Brain microvascular endothelial cell (primary cell): ENCODE measurements around the gene IKZF3.

Experiments used
- DNase-seq: peaks from one replicate; pipeline ENCODE4 v3.0.0-alpha.2; 2020
- H3K27ac ChIP-seq: fragments of 250-450 bp; sonication (Bioruptor Pico); 2 replicates; pipeline ENCODE4 v1.5.1; 2020; ENCODE audit warnings: mild to moderate bottlenecking, moderate library complexity
- H3K27me3 ChIP-seq: fragments of 250-450 bp; sonication (Bioruptor Pico); replicated peaks from 2 replicates; pipeline ENCODE4 v1.5.1; 2020; ENCODE audit warnings: mild to moderate bottlenecking
- H3K36me3 ChIP-seq: fragments of 250-450 bp; sonication (Bioruptor Pico); replicated peaks from 2 replicates; pipeline ENCODE4 v1.5.1; 2020; ENCODE audit warnings: mild to moderate bottlenecking
- H3K4me3 ChIP-seq: 2 replicates; pipeline ENCODE4 v1.5.1; 2011; ENCODE audit warnings: low read depth, mild to moderate bottlenecking, control low read depth, low read length, moderate library complexity
- in situ Hi-C: cut with HindIII; loops from 2 replicates; pipeline ENCODE4 v1.10.0; 2017; ENCODE audit warnings: low sequenced_read_pairs, low pct_ligation_motif_present
- TF ChIP-seq, protein P1 (sequence below): IDR thresholded peaks from 2 replicates; pipeline ENCODE4 v1.5.1; 2011; ENCODE audit warnings: low read depth, mild to moderate bottlenecking, moderate library complexity, low read length, control low read depth, inconsistent platforms; ENCODE audit errors: missing control alignments

The IKZF3 gene

DNA sequence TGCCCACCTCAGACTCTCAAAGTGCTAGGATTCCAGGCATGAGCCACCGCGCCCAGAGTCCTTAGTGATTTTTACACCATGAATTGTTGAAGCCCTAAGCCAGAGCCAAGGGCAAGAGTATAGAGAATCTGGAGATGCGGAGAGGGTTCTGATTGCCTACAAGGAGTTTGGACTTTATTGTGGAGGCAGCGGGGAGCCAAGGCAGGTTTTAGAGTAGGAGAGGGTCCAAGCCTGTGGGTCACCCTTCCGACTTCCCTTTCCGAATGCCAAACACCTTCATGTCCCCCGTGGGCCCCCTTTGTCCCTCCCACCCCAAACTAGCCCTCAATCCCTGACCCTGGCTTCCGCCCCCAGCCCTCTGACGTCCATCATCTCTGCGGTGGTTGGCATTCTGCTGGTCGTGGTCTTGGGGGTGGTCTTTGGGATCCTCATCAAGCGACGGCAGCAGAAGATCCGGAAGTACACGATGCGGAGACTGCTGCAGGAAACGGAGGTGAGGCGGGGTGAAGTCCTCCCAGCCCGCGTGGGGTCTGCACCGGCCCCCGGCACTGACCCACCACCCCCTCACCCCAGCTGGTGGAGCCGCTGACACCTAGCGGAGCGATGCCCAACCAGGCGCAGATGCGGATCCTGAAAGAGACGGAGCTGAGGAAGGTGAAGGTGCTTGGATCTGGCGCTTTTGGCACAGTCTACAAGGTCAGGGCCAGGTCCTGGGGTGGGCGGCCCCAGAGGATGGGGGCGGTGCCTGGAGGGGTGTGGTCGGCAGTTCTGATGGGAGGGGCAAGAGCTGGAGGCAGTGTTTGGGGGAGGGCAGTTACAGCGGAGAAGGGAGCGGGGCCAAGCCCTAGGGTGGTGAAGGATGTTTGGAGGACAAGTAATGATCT is 140.9 kb downstream of the IKZF3 start:
- DNase-seq = no peak
- H3K4me3 ChIP-seq = no peak overlapping the region
- peaks cover 13% of the 10 kb centered on the region for H3K36me3 ChIP-seq
- no peak overlapping the region for H3K27ac ChIP-seq
- H3K27me3 ChIP-seq = no peaks in the 10 kb centered on the region
- TF ChIP-seq, protein P1, sequence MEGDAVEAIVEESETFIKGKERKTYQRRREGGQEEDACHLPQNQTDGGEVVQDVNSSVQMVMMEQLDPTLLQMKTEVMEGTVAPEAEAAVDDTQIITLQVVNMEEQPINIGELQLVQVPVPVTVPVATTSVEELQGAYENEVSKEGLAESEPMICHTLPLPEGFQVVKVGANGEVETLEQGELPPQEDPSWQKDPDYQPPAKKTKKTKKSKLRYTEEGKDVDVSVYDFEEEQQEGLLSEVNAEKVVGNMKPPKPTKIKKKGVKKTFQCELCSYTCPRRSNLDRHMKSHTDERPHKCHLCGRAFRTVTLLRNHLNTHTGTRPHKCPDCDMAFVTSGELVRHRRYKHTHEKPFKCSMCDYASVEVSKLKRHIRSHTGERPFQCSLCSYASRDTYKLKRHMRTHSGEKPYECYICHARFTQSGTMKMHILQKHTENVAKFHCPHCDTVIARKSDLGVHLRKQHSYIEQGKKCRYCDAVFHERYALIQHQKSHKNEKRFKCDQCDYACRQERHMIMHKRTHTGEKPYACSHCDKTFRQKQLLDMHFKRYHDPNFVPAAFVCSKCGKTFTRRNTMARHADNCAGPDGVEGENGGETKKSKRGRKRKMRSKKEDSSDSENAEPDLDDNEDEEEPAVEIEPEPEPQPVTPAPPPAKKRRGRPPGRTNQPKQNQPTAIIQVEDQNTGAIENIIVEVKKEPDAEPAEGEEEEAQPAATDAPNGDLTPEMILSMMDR = no peak
- in situ Hi-C loops = no loop called here

DNA sequence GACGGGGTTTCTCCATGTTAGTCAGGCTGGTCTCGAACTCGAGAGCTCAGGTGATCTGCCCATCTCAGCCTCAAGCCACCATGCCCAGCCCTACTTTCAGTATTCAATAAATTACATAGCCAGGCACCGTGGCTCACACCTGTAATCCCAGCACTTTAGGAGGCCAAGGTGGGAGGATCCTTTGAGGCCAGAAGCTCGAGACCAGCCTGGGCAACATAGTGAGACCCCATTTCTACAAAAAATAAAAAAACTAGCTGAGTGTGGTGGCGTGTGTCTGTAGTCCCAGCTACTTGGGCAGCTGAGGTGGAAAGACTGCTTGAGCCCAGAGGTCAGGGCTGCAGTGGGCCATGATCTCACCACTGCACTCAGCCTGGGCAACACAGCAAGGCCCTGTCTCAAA is 142.0 kb downstream of the IKZF3 start:
- DNase-seq = no peak
- TF ChIP-seq, protein P1 = no peak
- H3K27ac ChIP-seq = no peak overlapping the region
- in situ Hi-C loops = no loop called here
- H3K27me3 ChIP-seq = no peaks in the 10 kb centered on the region
- H3K36me3 ChIP-seq = peaks cover 10% of the 10 kb centered on the region
- H3K4me3 ChIP-seq = no peak overlapping the region

DNA sequence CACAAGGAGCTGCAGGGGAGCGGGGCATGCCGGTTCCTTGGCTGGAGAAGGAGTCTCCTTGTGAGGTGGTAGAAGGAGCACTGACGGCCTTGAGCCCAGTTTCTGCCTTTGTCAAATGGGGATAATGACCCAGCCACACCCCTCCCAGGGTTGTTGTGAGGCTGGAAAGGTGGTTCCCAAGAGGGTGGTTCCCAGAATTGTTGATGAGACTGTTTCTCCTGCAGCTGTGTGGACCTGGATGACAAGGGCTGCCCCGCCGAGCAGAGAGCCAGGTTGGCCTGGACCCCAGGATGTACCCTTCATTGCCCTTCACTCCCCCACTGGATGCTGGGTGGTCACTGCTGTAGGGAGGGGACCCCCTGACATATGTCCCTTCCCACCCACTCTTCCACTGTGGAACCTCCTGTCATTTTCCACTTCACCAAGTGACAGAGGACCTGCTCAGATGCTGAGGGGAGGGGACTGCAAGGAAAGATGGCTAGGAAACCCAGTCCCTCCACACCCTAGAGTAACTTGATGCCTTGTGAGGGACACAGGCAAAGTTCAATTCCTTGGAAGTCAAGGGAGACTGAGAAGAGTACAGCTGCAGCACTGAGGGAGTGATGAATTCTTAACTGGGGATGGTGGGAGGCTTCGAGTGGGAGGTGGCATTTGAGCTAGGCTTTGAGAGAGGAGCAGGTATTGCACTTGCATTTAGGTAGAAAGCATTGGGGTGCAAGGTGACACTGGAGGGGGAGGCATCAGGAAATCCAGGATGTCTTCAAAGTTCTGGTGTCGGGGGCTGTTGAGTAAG is 144.4 kb downstream of the IKZF3 start:
- in situ Hi-C loops = no loop called here
- H3K36me3 ChIP-seq = peaks cover 21% of the 10 kb centered on the region
- TF ChIP-seq, protein P1 = no peak

DNA sequence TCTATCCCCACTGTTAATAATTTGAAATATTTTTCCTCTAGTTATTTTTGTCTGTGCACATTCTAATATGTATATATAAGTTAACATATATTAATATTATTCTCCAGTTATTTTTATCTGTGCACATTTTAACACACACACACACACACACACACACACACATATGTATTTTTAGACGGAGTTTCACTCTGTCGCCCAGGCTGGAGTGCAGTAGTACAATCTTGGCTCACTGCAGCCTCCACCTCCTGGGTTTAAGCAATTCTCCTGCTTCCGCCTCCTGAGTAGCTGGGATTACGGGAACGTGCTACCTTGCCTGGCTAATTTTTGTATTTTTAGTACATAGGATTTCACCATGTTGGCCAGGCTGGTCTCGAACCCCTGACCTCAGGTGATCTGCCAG is 146.5 kb downstream of the IKZF3 start:
- TF ChIP-seq, protein P1 = no peak
- Histone ChIP-seq H3K36me3 (peaks cover 16% of the 10 kb centered on the region), H3K27me3 (no peaks in the 10 kb centered on the region), H3K4me3 (no peak overlapping the region), H3K27ac (no peak overlapping the region)
- in situ Hi-C loops = no loop called here
- DNase-seq = no peak

More for the DNA sequence above, 144.4 kb downstream of the IKZF3 start:
- H3K4me3 ChIP-seq = no peak overlapping the region
- H3K27ac ChIP-seq = no peak overlapping the region
- DNase-seq = no peak
- H3K27me3 ChIP-seq = no peaks in the 10 kb centered on the region

DNA sequence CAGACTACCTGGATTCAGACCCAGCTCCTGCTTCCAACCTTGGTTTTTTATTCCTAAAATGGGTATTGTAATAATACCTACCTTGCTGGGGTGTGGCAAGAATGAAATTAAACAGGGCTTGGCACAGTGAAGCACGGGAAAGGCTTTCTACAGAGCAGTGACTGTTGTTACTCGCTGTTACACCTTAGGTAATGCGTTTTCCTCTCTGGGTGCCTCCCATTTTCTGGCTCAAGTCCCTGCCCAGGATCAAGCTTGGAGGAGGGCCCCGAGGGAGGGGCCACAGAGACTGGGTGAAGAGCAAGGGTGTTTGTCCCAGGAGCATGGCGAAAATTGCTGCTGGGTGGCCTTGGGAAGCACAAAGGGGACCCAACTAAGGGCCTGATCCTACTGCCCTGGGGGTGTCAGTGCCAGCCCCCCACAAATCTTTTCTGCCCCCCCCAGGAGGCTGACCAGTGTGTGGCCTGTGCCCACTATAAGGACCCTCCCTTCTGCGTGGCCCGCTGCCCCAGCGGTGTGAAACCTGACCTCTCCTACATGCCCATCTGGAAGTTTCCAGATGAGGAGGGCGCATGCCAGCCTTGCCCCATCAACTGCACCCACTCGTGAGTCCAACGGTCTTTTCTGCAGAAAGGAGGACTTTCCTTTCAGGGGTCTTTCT is 147.1 kb downstream of the IKZF3 start:
- H3K27me3 ChIP-seq = no peaks in the 10 kb centered on the region
- in situ Hi-C loops = no loop called here
- H3K27ac ChIP-seq = no peak overlapping the region
- H3K4me3 ChIP-seq = no peak overlapping the region
- peaks cover 16% of the 10 kb centered on the region for H3K36me3 ChIP-seq
- DNase-seq = no peak
- TF ChIP-seq, protein P1 = no peak
